ENCODE data around the gene HTT. TPM values are rescaled to one million over a fixed set of nuclear protein-coding genes. Genes with fewer than 3 reads are reported as not detected.

The HTT gene
- total and polyA plus RNA-seq, 2 of the 8 experiments (the other 6 are each of a cell fraction or from before 2014, with no cell fraction given) = 24.0 to 71.0 TPM

DNA sequence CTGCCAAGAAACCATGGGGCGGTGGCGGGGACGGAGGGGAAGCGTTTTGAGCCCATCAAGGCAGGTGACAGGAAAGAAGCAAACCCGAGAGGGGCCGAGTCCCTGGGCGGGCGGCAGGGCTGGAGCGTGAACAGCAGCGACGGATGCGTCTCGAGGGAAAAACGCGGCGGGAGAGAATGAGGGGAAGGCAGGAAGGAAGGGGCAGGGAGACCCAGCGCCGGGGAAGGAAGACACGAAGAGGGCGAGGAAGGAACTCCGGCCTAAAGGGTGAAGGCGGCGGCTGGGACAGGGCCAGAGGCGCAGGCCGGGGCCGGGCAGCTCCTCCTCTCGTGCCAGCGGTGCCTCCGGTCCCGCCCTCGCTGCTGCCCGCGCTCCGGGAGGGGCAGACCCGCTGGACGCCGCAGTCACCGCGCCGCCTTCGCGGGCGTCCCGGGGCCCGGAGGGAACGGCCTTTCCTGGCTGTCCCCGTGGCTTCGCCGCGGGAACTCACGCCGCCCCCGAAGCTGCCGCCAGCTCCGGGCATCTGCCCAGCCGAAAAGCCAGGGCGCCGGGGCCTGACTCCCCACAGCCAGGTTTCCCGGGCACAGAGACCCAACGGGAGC lies 217.6 kb downstream of the HTT start:
- H3K23ac ChIP-seq (ENCODE audit: insufficient read length) = no peak overlapping the region
- peak overlapping the region; percentile 75 to 96 for H3K4me2 ChIP-seq (ENCODE audit: insufficient read depth in 1 of 2, low read depth in 2 of 2, low read length in 2 of 2)
- 1% methylated on average over 40 of the region's 60 CpGs; no CpG with 5 or more reads in 1 of the 2 experiments for WGBS, 2 experiments (ENCODE audit: extremely low coverage in 1 of 2, insufficient coverage in 1 of 2, insufficient read length in 1 of 2, insufficient replicate concordance in 2 of 2, low coverage in 1 of 2, low lambda C conversion rate in 2 of 2, missing lambda C conversion rate in 1 of 2)
- peaks cover 0 to 12% (median 1%) of the 10 kb centered on the region in 4 experiments; a peak in 3 of 7 replicates for H3K27me3 ChIP-seq (replicated peaks in 1 of 4; ENCODE audit: control insufficient read depth in 3 of 4, extremely low read depth in 1 of 4, insufficient read depth in 3 of 4, low read length in 3 of 4)
- H3K4me3 ChIP-seq (ENCODE audit: extremely low read depth in 1 of 4, insufficient read depth in 2 of 4, low read depth in 3 of 4, low read length in 4 of 4) = peak overlapping the region; percentile 37 to 72 (median 66)
- H4K20me1 ChIP-seq (replicated peaks in 1 of 2; ENCODE audit: control insufficient read depth in 1 of 2, insufficient read depth in 2 of 2, low read length in 2 of 2) = peaks cover 2 to 8% of the 10 kb centered on the region in 2 experiments
- H2BK120ac ChIP-seq (replicated peaks; ENCODE audit: low read depth, low read length) = no peak overlapping the region
- H3K79me2 ChIP-seq (ENCODE audit: control insufficient read depth in 1 of 2, insufficient read depth in 2 of 2, low read length in 2 of 2) = no peaks in the 10 kb centered on the region; a peak in 2 of 4 replicates
- H3K9me3 ChIP-seq (ENCODE audit: insufficient read depth in 2 of 2, low read depth in 1 of 2, low read length in 1 of 2) = no peaks in the 10 kb centered on the region
- peak overlapping the region; percentile 48; the same call in 1 of the 2 replicates for H2AFZ ChIP-seq (ENCODE audit: low read length)
- no peaks in the 10 kb centered on the region for H3K79me1 ChIP-seq (ENCODE audit: low read depth, low read length)
- ChIA-PET POLR2A (ENCODE audit: partially characterized antibody) (interaction anchor here (0.9 to 1.0 kb wide), 2 partner anchors 27 to 242 kb away, joined by 3 read pairs; no protein-coding TSS in a partner anchor), CTCF (ENCODE audit: partially characterized antibody) (interaction anchor here (1.1 to 5.1 kb wide), 3 partner anchors 15 to 26 kb away, joined by 3 to 31 read pairs (median 5); no protein-coding TSS in a partner anchor)
- H2BK12ac ChIP-seq (ENCODE audit: low read depth, low read length) = no peak overlapping the region
- H3K18ac ChIP-seq (ENCODE audit: extremely low read depth, low read length) = peak overlapping the region; percentile 78
- peak overlapping the region in 2 of 4 experiments; percentile 9 to 13; a peak in 3 of 7 replicates for H3K9ac ChIP-seq (replicated peaks in 1 of 4; ENCODE audit: extremely low read depth in 1 of 4, low read depth in 3 of 4, low read length in 3 of 4)
- H4K5ac ChIP-seq (ENCODE audit: insufficient read length, low read depth, low read length) = no peak overlapping the region
- H2BK20ac ChIP-seq (ENCODE audit: low read length) = no peak overlapping the region
- FAIRE-seq (no peak), DNase-seq (ENCODE audit: low read depth in 1 of 2, low spot score in 2 of 2) (peak in 1 of 2 experiments; percentile 66)
- H3K36me3 ChIP-seq (ENCODE audit: control insufficient read depth in 2 of 4, insufficient read depth in 4 of 4, low read length in 3 of 4) = no peaks in the 10 kb centered on the region
- peaks cover 0 to 23% (median 11%) of the 10 kb centered on the region in 4 experiments; a peak in 5 of 7 replicates for H3K4me1 ChIP-seq (replicated peaks in 1 of 4; ENCODE audit: control insufficient read depth in 3 of 4, insufficient read depth in 4 of 4, low read length in 3 of 4)
- H2AK5ac ChIP-seq (ENCODE audit: low read depth, low read length) = no peak overlapping the region
- no peak overlapping the region for H3K14ac ChIP-seq (ENCODE audit: insufficient read length)
- no peak overlapping the region for H4K91ac ChIP-seq (replicated peaks; ENCODE audit: insufficient read length, low read length)
- H2BK15ac ChIP-seq (ENCODE audit: low read length) = no peak overlapping the region
- no peak overlapping the region for H2BK5ac ChIP-seq (ENCODE audit: low read depth, low read length)
- H3K27ac ChIP-seq (ENCODE audit: low read depth, low read length) = no peak overlapping the region
- no peak overlapping the region for H4K8ac ChIP-seq (ENCODE audit: extremely low read depth, insufficient read depth, low read length)
- H3K23me2 ChIP-seq (ENCODE audit: low read depth, low read length) = peaks cover 15% of the 10 kb centered on the region; the same call in 1 of the 2 replicates
- H3K4ac ChIP-seq (replicated peaks; ENCODE audit: insufficient read length, low read depth, low read length) = no peak overlapping the region
- no peak overlapping the region for H3K56ac ChIP-seq (replicated peaks; ENCODE audit: insufficient read length, low read depth, low read length)
- peak; percentile 99 for TF ChIP-seq KDM4A (IDR thresholded peaks at IDR 0.05; ENCODE audit: low read depth, low read length, severe bottlenecking)
- TF ChIP-seq SAP30 (IDR thresholded peaks at IDR 0.05; ENCODE audit: insufficient read depth, insufficient replicate concordance, low read length) = peak; percentile 4
- TF ChIP-seq, protein P1, sequence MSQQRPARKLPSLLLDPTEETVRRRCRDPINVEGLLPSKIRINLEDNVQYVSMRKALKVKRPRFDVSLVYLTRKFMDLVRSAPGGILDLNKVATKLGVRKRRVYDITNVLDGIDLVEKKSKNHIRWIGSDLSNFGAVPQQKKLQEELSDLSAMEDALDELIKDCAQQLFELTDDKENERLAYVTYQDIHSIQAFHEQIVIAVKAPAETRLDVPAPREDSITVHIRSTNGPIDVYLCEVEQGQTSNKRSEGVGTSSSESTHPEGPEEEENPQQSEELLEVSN (IDR thresholded peaks at IDR 0.05) = peak; percentile 12; the same call in 1 of the 2 replicates
- peak; percentile 65 for TF ChIP-seq EZH2 (IDR thresholded peaks at IDR 0.05; ENCODE audit: low read depth, low read length, severe bottlenecking)
- TF ChIP-seq TBP (IDR thresholded peaks at IDR 0.05; ENCODE audit: low read depth, low read length) = no peak
- TF ChIP-seq RXRA (IDR thresholded peaks at IDR 0.05; ENCODE audit: insufficient read depth, low read depth, low read length) = no peak
- TF ChIP-seq SP4 (IDR thresholded peaks at IDR 0.05; ENCODE audit: low read length) = 0 out of 2 replicates have a peak, but pooled peaks have one; percentile 15
- peak; percentile 58 for TF ChIP-seq SUZ12 (IDR thresholded peaks at IDR 0.05; ENCODE audit: low read length)
- 0 out of 2 replicates have a peak, but pooled peaks have one; percentile 3 for TF ChIP-seq BACH1 (IDR thresholded peaks at IDR 0.05; ENCODE audit: low read length)
- TF ChIP-seq GABPA (IDR thresholded peaks at IDR 0.05; ENCODE audit: borderline replicate concordance, insufficient read depth, low read length) = 0 out of 2 replicates have a peak, but pooled peaks have one; percentile 9
- TF ChIP-seq ZNF274 (IDR thresholded peaks at IDR 0.05; ENCODE audit: borderline replicate concordance, extremely low read depth, low read length) = no peak
